OCI-LY7 (cell line): ENCODE data around the gene KCNJ12.
"Not testable (repeated sequence)": the region's sequence is repeated elsewhere in the genome, so short reads cannot be mapped to it uniquely, and the experiment has no call there.

Experiments used
- EZH2phosphoT487 ChIP-seq: fragments of 200-600 bp; sonication (generic); IDR thresholded peaks from 2 replicates; pipeline ENCODE4 v1.6.1; 2018; ENCODE audit warnings: low read depth, borderline replicate concordance, mild to moderate bottlenecking, mixed run types, antibody characterized with exemption, low read length, moderate library complexity, mixed read lengths
- TF ChIP-seq, protein P1 (sequence below): fragments of 200-600 bp; sonication (generic); conservative IDR thresholded peaks from 2 replicates; pipeline ENCODE4 v1.5.1; 2014; ENCODE audit warnings: mild to moderate bottlenecking, antibody characterized with exemption, low read length, moderate library complexity, mixed read lengths

DNA sequence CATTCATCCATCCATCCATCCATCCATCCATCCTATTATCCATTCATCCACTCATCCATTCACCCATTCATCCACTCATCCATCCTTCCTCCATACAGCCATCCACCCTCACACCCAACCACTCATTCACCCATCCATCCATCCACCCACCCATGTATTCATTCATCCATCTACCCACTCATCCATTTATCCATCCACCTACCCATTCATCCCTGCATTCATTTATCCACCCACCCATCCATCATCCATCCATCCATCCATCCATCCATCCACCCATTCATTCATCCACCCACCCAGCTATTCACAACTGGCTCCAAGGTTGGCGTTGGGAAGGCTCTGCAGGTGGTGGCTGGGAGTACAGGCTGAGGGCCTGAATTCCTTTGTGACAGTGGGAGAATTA is 31.6 kb downstream of the KCNJ12 start:
- TF ChIP-seq, protein P1, sequence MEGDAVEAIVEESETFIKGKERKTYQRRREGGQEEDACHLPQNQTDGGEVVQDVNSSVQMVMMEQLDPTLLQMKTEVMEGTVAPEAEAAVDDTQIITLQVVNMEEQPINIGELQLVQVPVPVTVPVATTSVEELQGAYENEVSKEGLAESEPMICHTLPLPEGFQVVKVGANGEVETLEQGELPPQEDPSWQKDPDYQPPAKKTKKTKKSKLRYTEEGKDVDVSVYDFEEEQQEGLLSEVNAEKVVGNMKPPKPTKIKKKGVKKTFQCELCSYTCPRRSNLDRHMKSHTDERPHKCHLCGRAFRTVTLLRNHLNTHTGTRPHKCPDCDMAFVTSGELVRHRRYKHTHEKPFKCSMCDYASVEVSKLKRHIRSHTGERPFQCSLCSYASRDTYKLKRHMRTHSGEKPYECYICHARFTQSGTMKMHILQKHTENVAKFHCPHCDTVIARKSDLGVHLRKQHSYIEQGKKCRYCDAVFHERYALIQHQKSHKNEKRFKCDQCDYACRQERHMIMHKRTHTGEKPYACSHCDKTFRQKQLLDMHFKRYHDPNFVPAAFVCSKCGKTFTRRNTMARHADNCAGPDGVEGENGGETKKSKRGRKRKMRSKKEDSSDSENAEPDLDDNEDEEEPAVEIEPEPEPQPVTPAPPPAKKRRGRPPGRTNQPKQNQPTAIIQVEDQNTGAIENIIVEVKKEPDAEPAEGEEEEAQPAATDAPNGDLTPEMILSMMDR, result not testable (repeated sequence)
- not testable (repeated sequence) for TF ChIP-seq EZH2phosphoT487
